ENCODE results near the gene OVCH1.

OVCH1 gene

GRCh38 chr12:29499235-29499634 is 1.7 kb upstream of the OVCH1 start:
- TF ChIP-seq POLR2AphosphoS5 (IDR thresholded peaks at IDR 0.05; ENCODE audit: low read depth, low read length) (no peak), SIN3A (IDR thresholded peaks at IDR 0.05; ENCODE audit: borderline replicate concordance, insufficient read depth, low read length) (no peak), REST (IDR thresholded peaks at IDR 0.05; ENCODE audit: insufficient read depth in 1 of 2, low read depth in 2 of 2, low read length in 2 of 2) (no peak), FOXP2 (optimal IDR thresholded peaks at IDR 0.05; ENCODE audit: borderline replicate concordance, extremely low read depth, extremely low read length, insufficient read depth) (no peak), TAF1 (IDR thresholded peaks at IDR 0.05; ENCODE audit: borderline replicate concordance, insufficient read depth, low read length) (no peak)

- TF ChIP-seq REST (IDR thresholded peaks at IDR 0.05; ENCODE audit: insufficient read depth in 1 of 2, low read depth in 2 of 2, low read length in 2 of 2): no peak
- no peak for TF ChIP-seq TAF1 (IDR thresholded peaks at IDR 0.05; ENCODE audit: borderline replicate concordance, insufficient read depth, low read length)
- TF ChIP-seq POLR2AphosphoS5 (IDR thresholded peaks at IDR 0.05; ENCODE audit: low read depth, low read length): no peak
- no peak for TF ChIP-seq SIN3A (IDR thresholded peaks at IDR 0.05; ENCODE audit: borderline replicate concordance, insufficient read depth, low read length)
- TF ChIP-seq FOXP2 (optimal IDR thresholded peaks at IDR 0.05; ENCODE audit: borderline replicate concordance, extremely low read depth, extremely low read length, insufficient read depth): no peak
These were observed 4.6 kb downstream of the OVCH1 start for GRCh38 chr12:29492891-29493290.

- no peak for TF ChIP-seq POLR2AphosphoS5 (IDR thresholded peaks at IDR 0.05; ENCODE audit: low read depth, low read length)
- no peak for TF ChIP-seq TAF1 (IDR thresholded peaks at IDR 0.05; ENCODE audit: borderline replicate concordance, insufficient read depth, low read length)
These were observed 10.5 kb downstream of the OVCH1 start for GRCh38 chr12:29486972-29487371.

GRCh38 chr12:29463198-29463597 is 34.3 kb downstream of the OVCH1 start:
- TF ChIP-seq POLR2AphosphoS5 (IDR thresholded peaks at IDR 0.05; ENCODE audit: low read depth, low read length) (no peak), SIN3A (IDR thresholded peaks at IDR 0.05; ENCODE audit: borderline replicate concordance, insufficient read depth, low read length) (no peak), FOXP2 (optimal IDR thresholded peaks at IDR 0.05; ENCODE audit: borderline replicate concordance, extremely low read depth, extremely low read length, insufficient read depth) (no peak), REST (IDR thresholded peaks at IDR 0.05; ENCODE audit: insufficient read depth in 1 of 2, low read depth in 2 of 2, low read length in 2 of 2) (no peak), TAF1 (IDR thresholded peaks at IDR 0.05; ENCODE audit: borderline replicate concordance, insufficient read depth, low read length) (no peak)

- TF ChIP-seq FOXP2 (optimal IDR thresholded peaks at IDR 0.05; ENCODE audit: borderline replicate concordance, extremely low read depth, extremely low read length, insufficient read depth) (no peak), POLR2AphosphoS5 (IDR thresholded peaks at IDR 0.05; ENCODE audit: low read depth, low read length) (no peak), SIN3A (IDR thresholded peaks at IDR 0.05; ENCODE audit: borderline replicate concordance, insufficient read depth, low read length) (no peak), REST (IDR thresholded peaks at IDR 0.05; ENCODE audit: insufficient read depth in 1 of 2, low read depth in 2 of 2, low read length in 2 of 2) (no peak), TAF1 (IDR thresholded peaks at IDR 0.05; ENCODE audit: borderline replicate concordance, insufficient read depth, low read length) (no peak)
These were observed 37.4 kb downstream of the OVCH1 start for GRCh38 chr12:29460082-29460481.
